Activated CD8-positive, alpha-beta T cell treated with anti-CD3 and anti-CD28 coated beads for 36 hours (primary cell): ENCODE data around the gene WNT10A. TPM values are rescaled to one million over a fixed set of nuclear protein-coding genes. Genes with fewer than 3 reads are reported as not detected.
"Not testable (repeated sequence)": the region's sequence is repeated elsewhere in the genome, so short reads cannot be mapped to it uniquely, and the experiment has no call there.

Source experiments
- ATAC-seq: fragments of 200-7000 bp; cut with Tn5 transposase; one replicate; pipeline ENCODE4 v1.10.0; 2021; ENCODE audit warnings: mild to moderate bottlenecking, moderate library complexity
- CTCF ChIA-PET: fragments of 350-600 bp; sonication (Branson Sonifier 250); formaldehyde crosslinking; loops from one replicate; lab custom pipeline; 2021; ENCODE audit warnings: antibody characterized with exemption; lab: Charles Lee
- POLR2A ChIA-PET: fragments of 350-600 bp; sonication (Branson Sonifier 250); formaldehyde crosslinking; loops from one replicate; lab custom pipeline; 2021; ENCODE audit warnings: antibody characterized with exemption; lab: Charles Lee
- DNase-seq: peaks from one replicate; pipeline ENCODE4 v3.0.0-alpha.2; 2020
- H3K27ac Mint-ChIP-seq: one replicate; pipeline ENCODE4 v1.8.0; 2021; ENCODE audit warnings: mild to moderate bottlenecking, mixed read lengths
- H3K27me3 Mint-ChIP-seq: one replicate; pipeline ENCODE4 v1.8.0; 2021; ENCODE audit warnings: mixed read lengths
- H3K36me3 Mint-ChIP-seq: one replicate; pipeline ENCODE4 v1.8.0; 2021; ENCODE audit warnings: low read depth, mixed read lengths
- H3K4me1 Mint-ChIP-seq: one replicate; pipeline ENCODE4 v1.8.0; 2021; ENCODE audit warnings: low read depth, mixed read lengths
- H3K4me3 Mint-ChIP-seq: one replicate; pipeline ENCODE4 v1.8.0; 2021; ENCODE audit warnings: mild to moderate bottlenecking, moderate library complexity, mixed read lengths
- H3K9me3 Mint-ChIP-seq: one replicate; pipeline ENCODE4 v1.8.0; 2021; ENCODE audit warnings: mixed read lengths
- intact Hi-C: fragments of 100-400 bp; cut with micrococcal nuclease; formaldehyde crosslinking; loops from one replicate; pipeline ENCODE4 v1.10.0; 2022
- total RNA-seq, 2 experiments: library from RNA; stranded (reverse); gene quantifications; one replicate each; pipeline ENCODE4 v1.2.3, GENCODE V29; 2021
- TF ChIP-seq, protein P1 (sequence below): fragments of 200-600 bp; IDR thresholded peaks from one replicate; pipeline ENCODE4 v1.8.0; 2022; ENCODE audit warnings: antibody characterized with exemption, mild to moderate bottlenecking

The WNT10A gene
- total RNA-seq, 2 experiments from 2014 or later: 27.9 to 29.2 TPM

DNA sequence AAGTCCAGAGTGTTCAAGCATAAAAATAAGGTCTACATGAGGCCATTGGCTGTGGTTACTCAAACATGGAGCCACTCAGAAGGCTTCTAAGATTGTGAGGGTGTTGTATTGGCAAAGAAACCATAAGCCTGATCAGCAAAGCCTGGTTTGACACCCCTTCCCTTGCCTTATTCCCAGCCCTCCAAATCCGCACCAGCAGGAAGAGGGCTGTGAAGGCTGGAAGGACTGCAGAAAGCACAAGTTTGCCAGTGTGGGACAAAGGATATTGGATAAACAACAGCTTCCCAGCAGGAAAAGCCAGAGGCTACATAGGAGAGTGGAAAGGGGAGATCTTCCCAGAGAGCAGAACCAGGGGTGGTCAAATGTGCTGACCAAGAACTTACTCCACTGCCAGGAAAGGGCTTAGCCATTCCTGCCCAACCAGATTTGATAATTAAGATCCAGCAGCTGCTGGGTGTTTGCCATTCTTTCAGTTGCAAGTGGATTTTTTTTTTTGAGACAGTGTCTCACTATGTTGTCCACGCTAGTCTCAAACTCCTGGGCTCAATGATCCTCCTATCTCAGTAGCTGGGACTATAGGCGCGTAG is 47.5 kb upstream of the WNT10A start:
- TF ChIP-seq, protein P1, sequence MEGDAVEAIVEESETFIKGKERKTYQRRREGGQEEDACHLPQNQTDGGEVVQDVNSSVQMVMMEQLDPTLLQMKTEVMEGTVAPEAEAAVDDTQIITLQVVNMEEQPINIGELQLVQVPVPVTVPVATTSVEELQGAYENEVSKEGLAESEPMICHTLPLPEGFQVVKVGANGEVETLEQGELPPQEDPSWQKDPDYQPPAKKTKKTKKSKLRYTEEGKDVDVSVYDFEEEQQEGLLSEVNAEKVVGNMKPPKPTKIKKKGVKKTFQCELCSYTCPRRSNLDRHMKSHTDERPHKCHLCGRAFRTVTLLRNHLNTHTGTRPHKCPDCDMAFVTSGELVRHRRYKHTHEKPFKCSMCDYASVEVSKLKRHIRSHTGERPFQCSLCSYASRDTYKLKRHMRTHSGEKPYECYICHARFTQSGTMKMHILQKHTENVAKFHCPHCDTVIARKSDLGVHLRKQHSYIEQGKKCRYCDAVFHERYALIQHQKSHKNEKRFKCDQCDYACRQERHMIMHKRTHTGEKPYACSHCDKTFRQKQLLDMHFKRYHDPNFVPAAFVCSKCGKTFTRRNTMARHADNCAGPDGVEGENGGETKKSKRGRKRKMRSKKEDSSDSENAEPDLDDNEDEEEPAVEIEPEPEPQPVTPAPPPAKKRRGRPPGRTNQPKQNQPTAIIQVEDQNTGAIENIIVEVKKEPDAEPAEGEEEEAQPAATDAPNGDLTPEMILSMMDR: no peak
- ChIA-PET POLR2A (no interaction called here), CTCF (interaction anchor here (1.4 to 1.8 kb wide), 2 partner anchors 14 to 196 kb away, joined by 4 to 7 read pairs; no protein-coding TSS in a partner anchor)
- no peak overlapping the region for H3K27ac Mint-ChIP-seq
- H3K4me1 Mint-ChIP-seq: no peaks in the 10 kb centered on the region
- intact Hi-C loops: no loop called here
- ATAC-seq (no peak), DNase-seq (no peak)
- H3K9me3 Mint-ChIP-seq: peaks cover 9% of the 10 kb centered on the region
- H3K27me3 Mint-ChIP-seq: peaks cover 33% of the 10 kb centered on the region
- H3K4me3 Mint-ChIP-seq: no peak overlapping the region
- no peaks in the 10 kb centered on the region for H3K36me3 Mint-ChIP-seq

DNA sequence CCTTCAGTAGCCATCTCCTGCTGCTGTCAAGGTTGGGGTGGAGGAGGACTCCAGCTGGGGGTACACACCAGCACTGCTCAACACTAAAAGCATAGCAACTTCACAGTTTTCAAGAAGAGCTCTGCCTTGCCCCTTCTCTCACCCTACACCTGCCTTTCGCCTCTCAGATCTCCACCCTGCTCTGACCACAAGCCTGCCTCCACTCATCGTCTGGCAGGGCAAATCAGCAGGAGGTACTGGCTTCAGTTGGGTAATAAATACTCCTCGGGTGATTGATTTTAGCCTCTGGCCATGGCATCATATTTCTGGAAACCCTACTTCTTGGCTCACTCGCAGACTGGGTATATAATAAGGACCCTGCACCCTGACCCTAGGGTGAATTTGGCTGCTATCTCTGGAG is 46.0 kb upstream of the WNT10A start:
- intact Hi-C loops: no loop called here
- H3K27me3 Mint-ChIP-seq: peaks cover 43% of the 10 kb centered on the region

DNA sequence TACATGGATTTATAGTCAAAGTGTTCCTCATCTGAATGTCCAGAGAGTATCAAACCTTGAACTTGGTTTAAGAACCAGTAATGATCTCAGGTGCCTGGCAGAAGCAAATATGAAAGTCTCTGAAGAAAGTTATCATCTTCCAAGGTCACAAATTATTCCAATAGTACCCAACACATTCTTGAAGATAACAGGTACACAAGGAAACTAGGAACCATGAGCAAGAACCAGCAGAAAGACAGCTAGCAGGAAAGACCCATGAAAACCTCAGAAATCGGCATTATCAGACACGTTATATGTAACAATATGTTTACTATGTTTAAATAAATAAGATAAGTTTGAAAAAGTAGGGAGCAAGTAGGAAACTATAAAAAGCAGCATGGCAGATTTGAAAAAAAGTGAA is 43.2 kb upstream of the WNT10A start:
- peaks cover 36% of the 10 kb centered on the region for H3K27me3 Mint-ChIP-seq
- no peaks in the 10 kb centered on the region for H3K4me1 Mint-ChIP-seq
- DNase-seq: no peak
- ATAC-seq: no peak
- H3K36me3 Mint-ChIP-seq: no peaks in the 10 kb centered on the region
- intact Hi-C loops: no loop called here
- H3K9me3 Mint-ChIP-seq: peaks cover 9% of the 10 kb centered on the region
- ChIA-PET CTCF (interaction anchor here (1.0 to 1.4 kb wide), 2 partner anchors 39 to 61 kb away, joined by 3 to 6 read pairs; no protein-coding TSS in a partner anchor), POLR2A (interaction anchor here (0.7 kb wide), 1 partner anchor 24 kb away, joined by 3 read pairs; no protein-coding TSS in a partner anchor)
- H3K4me3 Mint-ChIP-seq: no peak overlapping the region
- TF ChIP-seq, protein P1: no peak
- H3K27ac Mint-ChIP-seq: no peak overlapping the region

More for the DNA sequence above, 46.0 kb upstream of the WNT10A start:
- Mint-ChIP-seq H3K4me3 (no peak overlapping the region), H3K36me3 (no peaks in the 10 kb centered on the region), H3K27ac (no peak overlapping the region), H3K9me3 (peaks cover 9% of the 10 kb centered on the region), H3K4me1 (no peaks in the 10 kb centered on the region)
- ATAC-seq (no peak), DNase-seq (no peak)
- TF ChIP-seq, protein P1: no peak
- POLR2A ChIA-PET: no interaction called here
- CTCF ChIA-PET: interaction anchor here (0.6 to 1.2 kb wide), 2 partner anchors 28 to 147 kb away, joined by 3 to 4 read pairs; no protein-coding TSS in a partner anchor

DNA sequence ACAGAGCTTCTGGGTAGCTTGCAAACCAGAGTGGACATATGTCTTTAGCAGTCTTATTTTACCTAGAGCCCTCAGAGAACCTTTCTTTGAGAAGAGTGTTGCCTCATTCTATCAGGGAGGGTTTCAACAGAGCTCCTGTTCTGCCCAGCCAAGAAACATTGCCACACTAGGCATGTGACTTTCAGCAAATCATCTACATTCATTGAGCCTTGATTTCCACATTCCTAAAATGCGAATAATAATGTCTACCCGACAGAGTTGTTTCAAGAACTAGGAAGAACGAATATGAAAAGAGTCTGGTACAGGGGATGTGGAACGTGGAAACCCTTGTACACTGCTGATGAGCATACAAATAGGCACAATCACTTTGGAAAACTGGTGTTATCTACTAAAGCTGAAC is 41.2 kb upstream of the WNT10A start:
- H3K36me3 Mint-ChIP-seq: no peaks in the 10 kb centered on the region
- H3K9me3 Mint-ChIP-seq: peaks cover 11% of the 10 kb centered on the region
- ChIA-PET POLR2A (no interaction called here), CTCF (interaction anchor here (1.0 kb wide), 1 partner anchor 8 kb away, joined by 4 read pairs; no protein-coding TSS in a partner anchor)
- intact Hi-C loops: no loop called here
- ATAC-seq (no peak), DNase-seq (no peak)
- no peak overlapping the region for H3K27ac Mint-ChIP-seq
- no peaks in the 10 kb centered on the region for H3K4me1 Mint-ChIP-seq
- TF ChIP-seq, protein P1: no peak
- H3K4me3 Mint-ChIP-seq: no peak overlapping the region
- H3K27me3 Mint-ChIP-seq: peaks cover 35% of the 10 kb centered on the region

DNA sequence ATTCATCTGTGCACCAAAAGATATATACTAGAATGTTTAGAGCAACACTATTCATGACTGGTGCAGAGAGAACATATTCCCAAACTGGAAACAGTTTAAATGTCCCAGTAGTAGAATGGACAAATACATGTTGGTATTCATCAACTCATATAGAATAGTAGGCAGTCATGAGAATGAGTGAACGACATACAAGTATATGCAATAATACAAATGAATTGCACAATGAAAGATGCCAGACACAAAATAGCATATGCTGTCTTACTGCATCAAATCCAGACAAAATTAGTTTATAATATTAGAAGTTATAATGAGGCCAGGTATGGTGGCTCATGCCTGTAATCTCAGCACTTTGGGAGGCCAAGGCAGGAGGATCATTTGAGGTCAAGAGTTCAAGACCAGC is 40.8 kb upstream of the WNT10A start:
- intact Hi-C loops: no loop called here
- H3K4me1 Mint-ChIP-seq: no peaks in the 10 kb centered on the region
- ATAC-seq: no peak
- TF ChIP-seq, protein P1: no peak
- ChIA-PET CTCF (interaction anchor here (1.0 kb wide), 2 partner anchors 8 to 10 kb away, joined by 3 to 4 read pairs; no protein-coding TSS in a partner anchor), POLR2A (no interaction called here)
- no peak for DNase-seq
- H3K36me3 Mint-ChIP-seq: no peaks in the 10 kb centered on the region
- H3K27me3 Mint-ChIP-seq: peaks cover 32% of the 10 kb centered on the region
- no peak overlapping the region for H3K4me3 Mint-ChIP-seq
- H3K27ac Mint-ChIP-seq: no peak overlapping the region
- H3K9me3 Mint-ChIP-seq: peaks cover 11% of the 10 kb centered on the region

DNA sequence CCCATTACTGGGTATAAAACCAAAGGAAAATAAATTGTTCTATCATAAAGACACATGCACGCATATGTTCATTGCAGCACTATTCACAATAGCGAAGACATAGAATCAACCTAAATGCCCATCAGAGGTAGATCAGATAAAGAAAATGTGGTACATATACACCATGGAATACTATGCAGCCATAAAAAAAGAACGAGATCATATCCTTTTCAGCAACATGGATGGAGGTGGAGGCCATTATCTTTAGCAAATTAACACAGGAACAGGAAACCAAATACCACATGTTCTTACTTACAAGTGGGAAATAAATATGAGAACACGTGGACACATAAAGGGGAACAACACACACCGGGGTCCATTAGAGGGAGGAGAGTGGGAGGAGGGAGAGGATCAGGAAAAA is 36.3 kb upstream of the WNT10A start:
- DNase-seq, H3K4me1 Mint-ChIP-seq, H3K9me3 Mint-ChIP-seq, POLR2A ChIA-PET, H3K27ac Mint-ChIP-seq, ATAC-seq, intact Hi-C loops, H3K36me3 Mint-ChIP-seq, H3K4me3 Mint-ChIP-seq, CTCF ChIA-PET: not testable (repeated sequence)
- H3K27me3 Mint-ChIP-seq: peaks cover 18% of the 10 kb centered on the region

DNA sequence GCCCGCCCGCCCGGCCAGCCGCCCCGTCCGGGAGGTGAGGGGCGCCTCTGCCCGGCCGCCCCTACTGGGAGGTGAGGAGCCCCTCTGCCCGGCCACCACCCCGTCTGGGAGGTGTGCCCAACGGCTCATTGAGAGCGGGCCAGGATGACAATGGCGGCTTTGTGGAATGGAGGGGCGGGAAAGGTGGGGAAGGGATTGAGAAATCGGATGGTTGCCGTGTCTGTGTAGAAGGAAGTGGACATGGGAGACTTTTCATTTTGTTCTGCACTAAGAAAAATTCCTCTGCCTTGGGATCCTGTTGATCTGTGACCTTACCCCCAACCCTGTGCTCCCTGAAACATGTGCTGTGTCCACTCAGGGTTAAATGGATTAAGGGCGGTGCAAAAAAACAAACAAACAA is 33.7 kb upstream of the WNT10A start:
- not testable (repeated sequence) for H3K27ac Mint-ChIP-seq, H3K36me3 Mint-ChIP-seq, H3K4me1 Mint-ChIP-seq, DNase-seq, ATAC-seq, H3K9me3 Mint-ChIP-seq, H3K4me3 Mint-ChIP-seq
- ChIA-PET CTCF (interaction anchor here (0.5 to 2.7 kb wide), 63 partner anchors 8 to 545 kb away, joined by 3 to 74 read pairs (median 4); partner anchors contain the start of genes BCS1L, TTLL4, WNT6 and ZNF142), POLR2A (interaction anchor here (0.6 kb wide), 1 partner anchor 144 kb away, joined by 4 read pairs; no protein-coding TSS in a partner anchor)
- H3K27me3 Mint-ChIP-seq: peaks cover 19% of the 10 kb centered on the region
- intact Hi-C loops: loop anchor here (1.0 to 5.0 kb wide), 3 partner anchors 115 to 189 kb away; no protein-coding TSS in a partner anchor
